HFF-Myc (cell line): Measurements from ENCODE around the gene CNNM3.

ENCODE experiments used
- DNase-seq: peaks from one replicate; pipeline ENCODE4 v3.0.0-alpha.2; 2011; ENCODE audit warnings: low read depth; ENCODE audit errors: extremely low read depth
- H3K4me3 ChIP-seq: replicated peaks from 2 replicates; pipeline ENCODE4 v1.5.1; 2011; ENCODE audit warnings: low read depth, mild to moderate bottlenecking, control low read depth, low read length
- TF ChIP-seq, protein P1 (sequence below): IDR thresholded peaks from 2 replicates; pipeline ENCODE4 v1.5.1; 2012; ENCODE audit warnings: mild to moderate bottlenecking, low read depth, low read length, control low read depth; ENCODE audit errors: missing control alignments

The CNNM3 gene

DNA sequence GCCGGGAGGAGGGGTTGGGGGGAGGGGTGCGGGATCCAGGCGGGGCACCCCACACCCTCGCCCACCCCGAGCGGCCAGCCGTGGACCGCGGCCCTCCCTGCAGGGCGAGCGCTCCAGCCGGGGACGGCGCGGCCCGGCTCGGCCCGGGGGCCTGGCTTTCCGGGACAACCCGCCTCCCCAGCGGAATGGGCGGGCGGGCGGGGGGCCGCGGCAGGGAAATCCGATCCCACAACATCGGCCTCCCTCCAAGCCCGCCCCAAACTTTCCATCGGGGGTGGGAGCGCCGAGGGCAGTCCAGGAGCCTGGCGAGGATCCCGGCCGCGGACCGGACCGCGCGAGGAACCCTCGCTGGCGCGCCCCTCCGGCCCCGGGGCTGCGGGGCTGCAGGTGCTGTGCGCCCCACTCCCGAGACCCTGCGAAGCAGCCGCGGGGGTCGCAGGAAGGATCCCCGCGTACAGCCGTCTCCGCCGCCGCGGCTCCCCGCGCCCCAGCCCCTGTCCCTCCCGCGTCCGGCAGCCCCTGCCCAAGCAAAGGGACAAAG is 53.3 kb downstream of the CNNM3 start:
- TF ChIP-seq, protein P1, sequence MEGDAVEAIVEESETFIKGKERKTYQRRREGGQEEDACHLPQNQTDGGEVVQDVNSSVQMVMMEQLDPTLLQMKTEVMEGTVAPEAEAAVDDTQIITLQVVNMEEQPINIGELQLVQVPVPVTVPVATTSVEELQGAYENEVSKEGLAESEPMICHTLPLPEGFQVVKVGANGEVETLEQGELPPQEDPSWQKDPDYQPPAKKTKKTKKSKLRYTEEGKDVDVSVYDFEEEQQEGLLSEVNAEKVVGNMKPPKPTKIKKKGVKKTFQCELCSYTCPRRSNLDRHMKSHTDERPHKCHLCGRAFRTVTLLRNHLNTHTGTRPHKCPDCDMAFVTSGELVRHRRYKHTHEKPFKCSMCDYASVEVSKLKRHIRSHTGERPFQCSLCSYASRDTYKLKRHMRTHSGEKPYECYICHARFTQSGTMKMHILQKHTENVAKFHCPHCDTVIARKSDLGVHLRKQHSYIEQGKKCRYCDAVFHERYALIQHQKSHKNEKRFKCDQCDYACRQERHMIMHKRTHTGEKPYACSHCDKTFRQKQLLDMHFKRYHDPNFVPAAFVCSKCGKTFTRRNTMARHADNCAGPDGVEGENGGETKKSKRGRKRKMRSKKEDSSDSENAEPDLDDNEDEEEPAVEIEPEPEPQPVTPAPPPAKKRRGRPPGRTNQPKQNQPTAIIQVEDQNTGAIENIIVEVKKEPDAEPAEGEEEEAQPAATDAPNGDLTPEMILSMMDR, result no peak
- peak overlapping the region; percentile 68 for H3K4me3 ChIP-seq
- no peak for DNase-seq

- H3K4me3 ChIP-seq, result peak within 1 kb of the TSS; percentile 68
- TF ChIP-seq, protein P1, result no peak
- DNase-seq, result no peak
Observed at GRCh38 chr2:96869822-96870625, 54.0 kb downstream of the CNNM3 start, which contains the start of gene SEMA4C. Gene SEMA4C, minus strand, starts transcription at chr2:96870080. Its CDS starts 2,194 bp downstream, at chr2:96867886.

DNA sequence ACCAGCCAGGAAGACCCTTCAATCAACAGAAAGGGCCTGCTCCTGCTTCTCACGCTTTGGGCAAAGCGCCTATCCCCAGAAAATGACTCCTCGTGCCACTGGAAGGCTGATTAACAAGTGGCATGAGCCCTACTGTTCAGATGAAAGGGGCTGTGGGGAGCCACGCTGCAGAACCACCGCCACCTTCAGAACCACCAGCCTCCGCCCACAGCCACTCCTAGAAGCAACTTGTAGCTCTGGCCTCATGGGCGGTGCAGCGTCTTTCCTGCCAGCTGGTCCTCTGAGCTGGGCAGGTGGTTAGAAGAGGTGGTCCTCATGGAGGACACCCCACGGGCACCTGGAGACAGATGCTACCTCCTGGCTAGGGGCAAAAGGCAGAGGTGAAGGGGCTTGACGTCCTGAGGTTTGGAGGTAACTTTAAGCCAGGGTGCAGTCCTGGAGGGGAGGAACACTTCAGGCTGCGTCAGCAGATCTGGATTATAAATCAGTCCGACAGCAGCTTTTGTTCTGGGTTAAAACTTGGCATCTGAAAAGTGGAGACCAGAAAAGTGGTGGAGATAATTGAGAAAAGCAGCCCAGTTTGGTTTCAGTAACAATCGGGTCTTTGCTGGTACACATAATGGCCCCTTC is 54.7 kb downstream of the CNNM3 start:
- TF ChIP-seq, protein P1, result no peak
- no peak for DNase-seq
- H3K4me3 ChIP-seq, result peak overlapping the region; percentile 68

DNA sequence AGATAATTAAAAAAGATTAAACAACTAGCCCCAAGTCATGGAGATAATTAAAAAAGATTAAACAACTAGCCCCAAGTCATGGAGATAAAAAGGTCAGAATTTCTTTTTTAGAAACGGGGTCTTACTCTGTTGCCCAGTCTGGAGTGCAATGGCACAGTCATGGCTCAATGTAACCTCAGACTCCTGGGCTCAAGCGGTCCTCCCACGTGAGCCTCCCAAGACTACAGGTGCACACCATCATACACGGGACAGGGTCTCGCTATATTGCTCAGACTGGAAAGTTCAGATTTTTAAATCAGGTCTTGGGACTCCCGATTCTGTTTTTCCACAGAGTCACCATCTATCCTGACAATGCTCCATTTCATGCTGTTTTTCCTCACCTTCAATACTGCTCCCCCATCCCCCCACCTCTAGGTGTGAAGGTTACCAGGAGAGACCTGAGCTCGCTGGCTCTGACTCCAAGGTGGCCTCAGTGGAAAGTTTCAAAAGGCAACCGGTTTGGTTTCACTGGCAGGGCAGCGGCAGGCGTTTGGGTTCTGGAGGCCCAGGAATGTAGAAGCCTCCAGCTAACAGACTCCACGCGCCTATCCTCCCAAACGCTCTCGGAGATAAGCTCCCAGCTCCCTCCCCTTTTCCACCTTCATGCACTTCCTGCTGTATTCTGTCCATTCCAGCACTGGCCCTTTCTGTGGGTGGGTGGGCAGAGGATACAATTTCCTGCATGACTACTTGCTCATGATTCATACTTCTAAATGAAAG is 56.7 kb downstream of the CNNM3 start:
- DNase-seq, result no peak
- no peak overlapping the region for H3K4me3 ChIP-seq
- TF ChIP-seq, protein P1, result no peak

GRCh38 chr2:96873651-96874096 is 57.6 kb downstream of the CNNM3 start:
- no peak for DNase-seq
- TF ChIP-seq, protein P1, result no peak
- no peak overlapping the region for H3K4me3 ChIP-seq

GRCh38 chr2:96874198-96874831 is 58.2 kb downstream of the CNNM3 start:
- TF ChIP-seq, protein P1, result no peak
- DNase-seq, result no peak
- no peak overlapping the region for H3K4me3 ChIP-seq
